ENCODE data around the gene NBAS.

- TF ChIP-seq CTCF (IDR thresholded peaks at IDR 0.05): no peak
- no peak for TF ChIP-seq POLR2A (IDR thresholded peaks at IDR 0.05)
- no peak for TF ChIP-seq EP300 (IDR thresholded peaks at IDR 0.05)
- TF ChIP-seq POLR2AphosphoS5 (IDR thresholded peaks at IDR 0.05): no peak
Measured at GRCh38 chr2:15510552-15510951, 50.6 kb downstream of the NBAS start.
